AG20443 (cell line): ENCODE data around the gene KIF27.
"Not testable (repeated sequence)": the region's sequence is repeated elsewhere in the genome, so short reads cannot be mapped to it uniquely, and the experiment has no call there.

Experiments
- DNase-seq: peaks from one replicate; pipeline ENCODE4 v3.0.0; 2012; ENCODE audit warnings: low spot score, mixed read lengths

The KIF27 gene, protein sequence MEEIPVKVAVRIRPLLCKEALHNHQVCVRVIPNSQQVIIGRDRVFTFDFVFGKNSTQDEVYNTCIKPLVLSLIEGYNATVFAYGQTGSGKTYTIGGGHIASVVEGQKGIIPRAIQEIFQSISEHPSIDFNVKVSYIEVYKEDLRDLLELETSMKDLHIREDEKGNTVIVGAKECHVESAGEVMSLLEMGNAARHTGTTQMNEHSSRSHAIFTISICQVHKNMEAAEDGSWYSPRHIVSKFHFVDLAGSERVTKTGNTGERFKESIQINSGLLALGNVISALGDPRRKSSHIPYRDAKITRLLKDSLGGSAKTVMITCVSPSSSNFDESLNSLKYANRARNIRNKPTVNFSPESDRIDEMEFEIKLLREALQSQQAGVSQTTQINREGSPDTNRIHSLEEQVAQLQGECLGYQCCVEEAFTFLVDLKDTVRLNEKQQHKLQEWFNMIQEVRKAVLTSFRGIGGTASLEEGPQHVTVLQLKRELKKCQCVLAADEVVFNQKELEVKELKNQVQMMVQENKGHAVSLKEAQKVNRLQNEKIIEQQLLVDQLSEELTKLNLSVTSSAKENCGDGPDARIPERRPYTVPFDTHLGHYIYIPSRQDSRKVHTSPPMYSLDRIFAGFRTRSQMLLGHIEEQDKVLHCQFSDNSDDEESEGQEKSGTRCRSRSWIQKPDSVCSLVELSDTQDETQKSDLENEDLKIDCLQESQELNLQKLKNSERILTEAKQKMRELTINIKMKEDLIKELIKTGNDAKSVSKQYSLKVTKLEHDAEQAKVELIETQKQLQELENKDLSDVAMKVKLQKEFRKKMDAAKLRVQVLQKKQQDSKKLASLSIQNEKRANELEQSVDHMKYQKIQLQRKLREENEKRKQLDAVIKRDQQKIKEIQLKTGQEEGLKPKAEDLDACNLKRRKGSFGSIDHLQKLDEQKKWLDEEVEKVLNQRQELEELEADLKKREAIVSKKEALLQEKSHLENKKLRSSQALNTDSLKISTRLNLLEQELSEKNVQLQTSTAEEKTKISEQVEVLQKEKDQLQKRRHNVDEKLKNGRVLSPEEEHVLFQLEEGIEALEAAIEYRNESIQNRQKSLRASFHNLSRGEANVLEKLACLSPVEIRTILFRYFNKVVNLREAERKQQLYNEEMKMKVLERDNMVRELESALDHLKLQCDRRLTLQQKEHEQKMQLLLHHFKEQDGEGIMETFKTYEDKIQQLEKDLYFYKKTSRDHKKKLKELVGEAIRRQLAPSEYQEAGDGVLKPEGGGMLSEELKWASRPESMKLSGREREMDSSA (N-terminal part only)

GRCh38 chr9:83920927-83921707 is at the start of gene KIF27:
KIF27 (minus strand) TSS chr9:83921432; CDS start chr9:83915591, 5,841 bp downstream.
- peak; percentile 98 for DNase-seq

GRCh38 chr9:83969602-83970001 is 48.4 kb upstream of the KIF27 start:
- no peak for DNase-seq

DNA sequence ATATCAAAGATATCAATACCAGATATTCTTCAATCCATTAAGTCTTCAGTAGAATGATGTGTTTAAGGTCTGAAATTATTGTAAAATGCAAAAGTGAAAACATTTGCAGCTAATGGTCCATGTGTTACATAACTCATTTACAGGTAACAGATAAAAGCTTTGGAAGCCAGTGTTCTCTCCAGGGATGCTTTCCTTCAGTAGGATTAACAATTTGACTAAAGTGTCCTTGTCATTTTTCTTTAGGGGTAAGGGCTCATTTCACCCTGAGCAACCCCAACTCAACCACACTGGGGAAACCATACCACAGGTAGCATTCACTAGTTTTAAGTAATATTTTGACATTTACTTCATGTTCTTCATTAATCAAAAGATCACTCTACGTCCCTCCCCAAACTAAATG is 45.8 kb upstream of the KIF27 start:
- no peak for DNase-seq

DNA sequence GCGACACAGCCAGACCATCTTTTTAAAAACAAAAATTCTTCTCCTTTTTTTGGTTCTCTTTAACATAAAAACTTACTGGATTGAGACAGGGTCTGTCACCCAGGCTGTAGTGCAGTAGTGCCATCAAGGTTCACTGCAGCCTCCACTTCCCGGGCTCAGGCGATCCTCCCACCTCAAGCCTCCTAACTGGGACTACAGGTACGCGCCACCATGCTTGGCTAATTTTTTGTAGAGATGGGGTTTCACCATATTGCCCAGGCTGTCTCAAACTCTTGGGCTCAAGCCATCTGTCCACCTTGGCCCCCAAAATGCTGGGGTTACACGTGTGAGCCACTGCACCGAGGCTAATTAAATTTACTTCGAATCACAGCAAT is 45.0 kb upstream of the KIF27 start:
- DNase-seq: no peak

DNA sequence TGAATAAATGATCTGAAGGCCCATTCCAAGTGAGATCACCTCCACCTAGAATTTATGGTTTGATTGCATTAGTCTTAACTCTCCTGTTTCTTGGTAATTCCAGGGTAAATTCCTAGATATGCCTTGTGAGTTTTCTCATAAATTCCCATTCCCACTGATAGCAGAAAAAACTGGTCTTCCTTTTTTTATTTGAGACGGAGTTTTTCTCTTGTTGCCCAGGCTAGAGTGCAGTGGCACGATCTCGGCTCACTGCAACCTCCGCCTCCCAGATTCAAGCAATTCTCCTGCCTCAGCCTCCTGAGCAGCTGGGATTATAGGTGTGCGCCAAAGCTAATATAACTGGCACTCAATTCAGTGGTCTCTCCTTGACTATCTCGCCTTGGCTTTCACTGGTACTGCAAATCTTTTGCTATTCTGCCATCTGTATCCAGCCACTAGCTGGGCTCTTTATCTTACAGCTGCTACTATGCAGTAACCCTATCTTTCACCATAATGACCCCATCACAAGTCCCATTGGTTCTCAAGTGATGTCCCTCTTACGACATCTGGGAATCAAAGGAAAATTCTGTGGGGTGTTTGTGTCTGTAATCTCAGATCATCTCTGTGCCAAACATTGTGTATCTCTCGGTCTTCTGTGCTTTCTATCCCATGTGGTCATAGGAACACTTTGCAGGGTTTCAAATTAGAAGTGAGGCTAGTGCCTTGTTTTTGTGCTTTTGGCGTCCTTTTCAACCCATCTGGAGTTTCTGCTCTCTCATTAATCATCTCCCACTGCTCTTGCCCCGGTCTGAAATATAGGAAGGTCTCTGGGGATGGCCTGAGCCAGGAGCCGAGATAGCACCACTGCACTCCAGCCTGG is 44.3 kb upstream of the KIF27 start:
- peak; percentile 6 for DNase-seq

DNA sequence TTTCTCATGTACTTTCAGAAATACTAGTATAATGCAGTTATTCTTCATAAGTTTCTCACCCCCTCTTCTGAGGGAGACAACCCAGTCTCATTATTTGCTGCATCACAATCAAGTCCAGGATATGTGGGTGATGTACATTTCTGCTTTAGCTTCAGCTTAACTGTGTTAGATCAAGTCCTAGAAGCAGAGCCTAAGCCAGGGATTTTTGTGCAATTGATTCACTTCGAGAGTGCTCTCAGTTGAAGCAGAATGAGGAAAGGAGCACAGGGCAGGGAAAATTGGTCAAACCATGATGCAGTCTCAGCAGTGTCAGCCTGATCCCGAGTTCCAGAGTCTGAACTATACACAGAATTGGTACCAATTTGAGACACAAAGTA is 43.7 kb upstream of the KIF27 start:
- DNase-seq: no peak

DNA sequence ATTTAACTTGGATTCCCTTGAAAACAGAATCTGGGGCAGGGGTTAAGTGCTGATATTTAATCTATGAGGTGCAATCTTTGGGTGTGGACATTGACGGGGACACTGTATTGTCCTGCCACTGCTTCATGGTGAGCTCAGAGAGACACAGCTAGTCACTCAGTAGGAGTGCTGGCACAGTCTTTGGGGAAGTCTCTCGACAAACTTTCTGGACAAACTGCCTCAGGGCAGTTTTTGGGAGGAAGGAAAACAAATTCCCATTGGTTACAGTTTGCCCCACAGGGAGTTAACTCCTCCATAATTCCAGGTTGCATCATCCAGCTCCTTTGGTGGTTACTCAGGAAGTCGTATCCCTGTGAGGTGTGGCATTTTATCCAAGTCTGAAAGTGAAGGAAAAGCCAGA is 40.9 kb upstream of the KIF27 start:
- DNase-seq: peak; percentile 18

GRCh38 chr9:83960991-83961390 is 39.8 kb upstream of the KIF27 start:
- no peak for DNase-seq

DNA sequence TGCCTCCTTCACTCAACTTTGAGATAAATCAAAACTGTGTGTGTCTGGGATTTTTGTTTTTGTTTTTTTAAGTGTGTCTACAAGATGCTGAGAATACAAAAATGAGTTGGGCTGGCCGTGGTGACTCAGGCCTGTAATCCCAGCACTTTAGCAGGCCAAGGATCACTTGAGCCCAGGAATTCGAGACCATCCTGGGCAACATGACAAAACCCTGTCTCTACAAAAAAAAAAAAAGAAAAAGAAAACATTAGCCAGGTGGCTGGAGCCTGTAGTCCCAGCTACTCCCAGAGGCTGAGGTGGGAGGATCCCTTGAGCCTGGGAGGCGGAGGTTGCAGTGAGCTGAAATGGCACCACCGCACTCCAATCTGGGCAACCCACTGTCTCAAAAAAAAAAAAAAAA is 37.8 kb upstream of the KIF27 start:
- peak; percentile 47 for DNase-seq

- no peak for DNase-seq
These were observed 35.9 kb upstream of the KIF27 start for GRCh38 chr9:83957248-83957513.

GRCh38 chr9:83956436-83957247 is 35.4 kb upstream of the KIF27 start:
- peak; percentile 86 for DNase-seq

DNA sequence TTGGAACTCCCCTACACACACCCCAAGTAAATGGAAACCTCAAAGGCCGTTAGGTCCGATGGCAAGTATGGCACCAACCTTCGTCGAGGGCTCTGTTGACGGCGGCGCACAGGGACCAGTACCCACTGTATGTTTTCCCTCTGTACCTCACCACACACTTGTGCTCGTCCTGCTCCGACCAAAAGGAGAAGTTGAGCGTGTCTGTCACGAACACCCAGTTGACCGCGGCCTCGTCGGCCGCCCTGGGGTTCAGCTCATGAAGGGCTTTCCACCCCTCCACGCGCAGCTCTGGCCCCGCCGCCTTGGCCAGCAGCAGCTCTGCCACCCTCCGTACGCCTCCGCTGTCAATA is 34.8 kb upstream of the KIF27 start:
- peak; percentile 42 for DNase-seq

DNA sequence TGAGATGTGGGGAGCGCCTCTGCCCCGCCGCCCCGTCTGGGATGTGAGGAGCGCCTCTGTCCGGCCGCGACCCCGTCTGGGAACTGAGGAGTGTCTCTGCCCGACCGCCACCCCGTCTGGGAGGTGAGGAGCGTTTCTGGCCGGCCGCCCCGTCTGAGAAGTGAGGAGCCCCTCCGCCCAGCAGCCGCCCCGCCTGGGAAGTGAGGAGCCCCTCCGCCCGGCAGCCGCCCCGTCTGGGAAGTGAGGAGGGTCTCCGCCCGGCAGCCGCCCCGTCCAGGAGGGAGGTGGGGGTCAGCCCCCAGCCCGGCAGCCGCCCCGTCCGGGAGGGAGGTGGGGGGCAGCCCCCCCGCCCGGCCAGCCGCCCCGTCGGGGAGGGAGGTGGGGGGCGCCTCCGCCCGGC is 26.9 kb upstream of the KIF27 start:
- not testable (repeated sequence) for DNase-seq

DNA sequence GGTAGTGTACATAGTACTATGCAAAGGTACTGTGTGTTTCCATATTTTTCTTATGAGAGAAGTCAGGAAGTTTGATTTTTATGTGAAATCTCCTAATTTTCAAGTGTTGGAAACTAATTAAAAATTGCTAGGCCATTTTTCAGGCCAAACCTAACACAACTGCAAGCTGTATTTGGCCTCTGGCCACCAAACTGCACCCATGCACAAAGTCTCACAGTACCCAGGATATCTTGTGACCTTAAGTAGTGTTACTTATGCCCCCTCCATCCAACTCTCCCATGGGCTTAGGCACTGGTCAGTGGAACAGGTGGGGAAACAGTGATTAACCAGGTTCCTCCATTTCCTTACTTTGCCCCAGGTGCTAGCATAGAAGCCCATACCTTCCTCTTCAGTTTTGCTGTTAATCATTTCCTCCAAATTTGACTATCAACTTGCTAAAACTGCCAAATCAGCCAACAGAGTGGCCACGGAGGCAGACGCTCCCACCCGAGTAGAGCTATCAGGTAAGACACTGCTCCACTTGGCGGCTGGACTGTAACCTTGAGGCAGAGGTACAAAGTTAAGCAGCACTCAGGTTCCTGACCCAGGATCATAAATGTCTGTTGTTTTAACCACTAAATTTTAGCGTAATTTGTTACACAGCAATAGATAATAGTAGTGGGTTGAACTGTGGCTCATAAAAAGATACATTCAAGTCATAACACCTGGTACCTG is 19.5 kb upstream of the KIF27 start:
- DNase-seq: no peak

- DNase-seq: peak; percentile 55
These were observed 16.7 kb upstream of the KIF27 start for GRCh38 chr9:83937861-83938455.

DNA sequence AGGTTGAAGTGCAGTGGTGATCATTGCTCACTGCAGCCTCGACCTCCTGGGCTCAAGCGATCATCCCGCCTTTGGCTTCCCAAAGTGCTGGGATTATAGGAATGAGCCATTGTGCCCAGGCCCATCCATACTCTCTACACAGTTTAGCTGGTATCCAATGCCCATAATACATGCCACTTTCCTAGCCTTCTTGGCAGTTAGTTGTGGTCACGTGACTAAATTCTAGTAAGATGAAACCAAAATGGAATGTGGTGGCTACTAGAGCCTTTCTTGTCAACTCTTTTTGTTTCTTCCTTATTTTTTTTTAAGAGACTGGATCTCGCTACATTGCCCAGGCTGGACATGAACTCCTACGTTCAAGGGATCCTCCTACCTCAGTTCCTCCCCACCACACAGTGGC is 15.3 kb upstream of the KIF27 start:
- DNase-seq: no peak

DNA sequence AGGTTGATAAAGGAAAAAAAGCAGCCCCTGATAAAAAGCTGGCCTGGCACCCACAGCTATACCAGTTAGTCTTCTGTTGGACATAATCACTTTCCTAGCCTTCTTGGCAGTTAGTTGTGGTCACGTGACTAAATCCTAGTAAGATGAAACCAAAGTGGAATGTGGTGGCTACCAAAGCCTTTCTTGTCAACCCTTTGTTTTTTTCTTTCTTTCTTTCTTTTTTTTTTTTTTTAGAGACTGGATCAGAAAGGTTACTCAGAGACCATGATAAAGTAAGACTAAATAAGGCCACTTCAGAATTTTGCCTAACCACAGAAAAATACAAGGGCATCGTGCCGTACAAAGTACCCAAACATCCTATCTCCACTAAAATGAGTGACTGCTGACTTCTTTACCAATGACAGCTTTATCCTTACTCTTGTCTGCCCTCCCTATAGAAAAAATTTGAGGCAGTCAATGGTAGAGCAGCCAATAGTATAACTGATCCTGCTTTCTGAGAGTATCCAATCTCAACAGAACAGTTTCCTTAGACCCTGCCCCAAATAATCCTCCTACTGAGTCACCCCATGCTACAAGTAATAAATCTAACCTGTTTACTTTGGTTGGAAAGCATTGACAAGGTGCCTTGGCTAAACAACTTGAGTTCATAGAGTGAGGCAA is 14.2 kb upstream of the KIF27 start:
- peak; percentile 68 for DNase-seq

- DNase-seq: peak; percentile 39
These were observed 13.5 kb upstream of the KIF27 start for GRCh38 chr9:83934569-83935275.
